GM12892 (cell line): ENCODE data around the gene SOCS6.

Experiments
- DNase-seq: peaks from one replicate; pipeline ENCODE4 v3.0.0; 2011; ENCODE audit not compliant: insufficient read length
- FAIRE-seq: peaks from 2 replicates; lab custom pipeline; 2011; peaks lifted over from hg19 to GRCh38; lab: Jason Lieb, UNC
- POLR2A ChIP-seq: IDR thresholded peaks from 2 replicates; pipeline ENCODE4 v1.6.1; 2011; ENCODE audit warnings: low read depth, low read length, control low read depth
- POLR2AphosphoS5 ChIP-seq: IDR thresholded peaks from 2 replicates; pipeline ENCODE4 v1.6.1; 2011; ENCODE audit warnings: low read depth, low read length, control low read depth
- TAF1 ChIP-seq: IDR thresholded peaks from 2 replicates; pipeline ENCODE4 v1.6.1; 2011; ENCODE audit warnings: low read depth, mild to moderate bottlenecking, control low read depth, low read length, borderline replicate concordance

Gene SOCS6

DNA sequence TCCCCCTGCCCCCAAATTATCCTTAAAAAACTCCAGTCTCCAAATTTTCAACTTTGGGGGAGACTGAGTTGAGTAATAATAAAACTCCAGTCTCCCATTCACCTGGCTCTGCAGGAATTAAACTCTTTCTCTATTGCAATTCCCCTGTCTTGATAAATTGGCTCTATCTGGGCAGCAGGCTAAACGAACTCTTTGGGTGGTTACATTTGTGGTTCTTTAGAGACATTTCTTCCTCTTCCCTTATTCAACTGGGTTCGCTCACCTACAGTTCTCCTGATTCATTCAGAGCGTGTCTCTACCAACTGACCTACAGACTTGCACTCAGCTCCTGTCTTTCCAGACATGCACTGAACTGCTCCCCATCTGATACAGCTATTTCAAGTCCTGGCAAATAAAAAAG is 17.1 kb upstream of the SOCS6 start:
- DNase-seq = no peak
- TF ChIP-seq POLR2A (no peak), POLR2AphosphoS5 (no peak), TAF1 (no peak)
- FAIRE-seq = no peak

DNA sequence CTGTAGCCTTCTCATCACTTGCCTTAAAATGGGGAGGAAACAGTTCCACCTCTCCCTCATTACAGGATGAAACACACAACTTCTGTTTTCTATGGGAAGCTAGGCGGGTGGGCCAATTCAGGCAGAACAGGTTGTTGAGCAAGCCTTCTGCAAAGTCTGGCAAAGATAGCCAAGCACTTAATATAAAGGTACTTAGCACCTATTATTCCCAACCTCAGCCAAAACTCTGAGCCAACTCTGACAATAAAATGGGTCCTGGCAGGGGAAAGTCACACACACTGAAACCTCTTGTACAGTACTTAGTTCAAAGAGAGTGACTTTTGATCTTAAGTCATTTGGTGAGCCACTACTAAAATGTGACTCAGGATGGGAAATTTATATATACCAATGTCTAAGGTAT is 15.8 kb upstream of the SOCS6 start:
- TF ChIP-seq POLR2AphosphoS5 (no peak), POLR2A (no peak), TAF1 (no peak)
- DNase-seq = no peak
- no peak for FAIRE-seq

DNA sequence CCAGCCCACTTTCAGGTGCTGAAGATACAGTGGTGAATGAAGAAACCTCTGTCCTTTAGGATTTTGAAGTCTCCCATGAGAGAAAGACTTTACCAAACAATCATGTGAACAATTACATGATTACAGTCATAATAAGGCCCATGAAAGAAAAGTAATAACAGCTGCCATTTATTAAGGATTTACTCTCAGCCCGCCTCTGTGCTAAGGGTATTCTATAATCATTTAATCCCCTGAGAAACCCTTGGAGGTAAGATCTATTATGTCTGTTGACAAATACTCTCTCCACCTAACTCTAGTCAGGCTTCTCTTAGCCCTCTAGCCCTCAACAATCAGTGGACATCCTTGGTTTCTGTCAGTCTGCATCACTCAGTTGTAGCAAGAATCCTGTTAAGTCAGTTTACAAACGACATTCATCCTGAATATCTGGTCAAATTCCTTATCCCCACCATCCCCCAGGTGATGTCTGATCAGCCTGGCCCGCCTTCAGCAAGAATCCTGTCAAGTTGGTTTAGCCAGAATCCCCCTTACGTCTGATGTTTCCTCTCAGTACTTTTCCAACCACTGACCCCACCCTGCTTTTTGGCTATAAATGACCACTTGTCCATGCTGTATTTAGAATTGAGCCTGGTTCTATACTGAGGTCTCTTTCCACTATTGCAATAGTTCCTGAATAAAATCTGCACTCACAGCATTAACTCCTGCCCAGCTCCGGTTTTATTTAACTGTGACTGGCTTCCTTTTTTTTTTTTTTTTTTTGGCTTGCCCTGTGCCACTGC is 12.2 kb upstream of the SOCS6 start:
- no peak for FAIRE-seq
- TF ChIP-seq POLR2A (no peak), TAF1 (no peak), POLR2AphosphoS5 (no peak)

DNA sequence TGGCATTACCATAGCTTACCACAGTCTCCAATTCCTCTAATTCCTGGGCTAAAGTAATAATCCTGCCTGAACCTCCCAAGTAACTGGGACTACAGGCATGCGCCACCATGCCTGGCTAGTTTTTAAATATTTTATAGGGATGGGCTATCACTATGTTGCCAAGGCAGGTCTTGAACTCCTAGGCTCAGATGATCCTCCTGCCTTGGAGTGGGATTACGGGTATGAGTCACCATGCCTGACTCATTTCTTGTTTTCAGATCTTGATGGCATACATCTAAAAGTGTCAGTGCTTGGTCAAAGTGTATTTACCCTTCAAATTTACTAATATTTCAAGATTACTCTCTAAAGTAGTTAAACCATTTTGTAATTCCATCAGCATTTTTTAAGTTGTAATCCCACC is 9.4 kb upstream of the SOCS6 start:
- TF ChIP-seq POLR2A (no peak), POLR2AphosphoS5 (no peak), TAF1 (no peak)
- DNase-seq (no peak), FAIRE-seq (no peak)

More for the DNA sequence above, 12.2 kb upstream of the SOCS6 start:
- DNase-seq = no peak

DNA sequence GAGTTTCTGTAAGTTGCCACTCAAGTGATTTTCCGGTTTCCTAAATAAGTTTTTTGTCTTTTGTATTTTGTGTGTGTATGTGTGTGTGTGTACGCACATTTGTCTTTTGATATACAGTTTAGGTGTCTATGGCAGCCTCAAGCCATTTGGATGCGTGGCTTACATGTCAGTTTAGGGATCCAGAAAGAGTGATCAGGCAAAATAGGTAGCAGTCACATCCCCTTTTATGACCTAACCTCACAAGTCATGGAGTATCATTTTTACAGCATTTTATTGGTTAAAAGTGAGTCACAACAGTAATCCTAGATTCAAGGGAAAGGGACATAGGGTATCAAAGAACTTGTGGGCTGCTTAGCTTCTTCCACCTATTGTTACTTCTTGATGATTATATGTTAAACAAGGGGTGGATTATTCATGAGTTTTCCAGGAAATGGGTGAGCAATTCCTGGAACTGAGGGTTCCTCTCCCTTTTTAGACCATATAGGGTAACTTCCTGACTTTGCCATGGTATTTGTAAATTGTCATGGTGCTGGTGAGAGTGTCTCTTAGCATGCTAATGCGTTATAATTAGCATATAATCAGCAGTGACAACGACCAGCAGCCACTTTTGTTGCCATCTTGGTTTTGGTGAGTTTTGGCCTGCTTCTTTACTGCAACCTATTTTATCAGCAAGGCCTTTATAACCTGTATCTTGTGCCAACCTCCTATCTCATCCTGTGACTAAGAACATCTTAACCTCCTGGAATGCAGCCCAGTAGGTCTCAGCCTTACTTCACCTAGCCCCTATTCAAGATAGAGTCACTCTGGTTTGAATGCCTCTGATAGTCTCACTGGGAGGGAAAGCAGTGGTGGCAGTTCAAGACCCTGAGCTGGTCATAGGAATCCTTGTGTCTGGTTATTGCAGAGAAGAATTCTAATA is 8.6 kb upstream of the SOCS6 start:
- TF ChIP-seq POLR2AphosphoS5 (no peak), POLR2A (no peak), TAF1 (no peak)
- no peak for FAIRE-seq
- no peak for DNase-seq

DNA sequence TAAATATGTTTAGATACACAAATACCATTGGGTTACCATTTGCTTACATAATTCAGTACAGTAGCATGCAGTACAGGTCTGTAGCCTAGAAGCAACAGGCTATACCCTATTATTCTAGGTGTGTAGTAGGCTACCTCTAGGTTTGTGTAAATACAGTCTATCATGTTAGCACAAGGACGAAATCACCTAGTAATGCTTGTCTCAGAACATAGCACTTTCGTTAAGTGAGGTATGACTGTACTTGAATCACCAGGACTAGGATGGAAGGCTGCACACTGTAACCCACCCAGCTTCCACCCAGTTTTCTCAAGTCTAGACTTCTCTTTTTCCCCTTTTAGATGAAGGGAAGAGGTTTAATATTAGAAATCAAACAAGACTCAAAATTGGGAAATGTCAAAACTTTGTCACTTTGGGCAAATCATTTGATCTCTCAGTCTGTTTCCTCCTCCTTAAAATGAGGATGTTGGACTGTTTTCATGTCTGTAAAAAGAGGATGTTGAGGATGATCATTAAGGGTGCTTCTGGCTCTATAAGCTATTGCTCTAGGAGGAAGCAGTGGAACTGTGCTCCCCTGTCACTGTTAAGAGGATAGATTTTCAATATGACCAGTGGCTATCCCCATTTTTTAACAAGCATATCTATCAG is 3.7 kb upstream of the SOCS6 start:
- DNase-seq (no peak), FAIRE-seq (no peak)
- TF ChIP-seq POLR2A = no peak

DNA sequence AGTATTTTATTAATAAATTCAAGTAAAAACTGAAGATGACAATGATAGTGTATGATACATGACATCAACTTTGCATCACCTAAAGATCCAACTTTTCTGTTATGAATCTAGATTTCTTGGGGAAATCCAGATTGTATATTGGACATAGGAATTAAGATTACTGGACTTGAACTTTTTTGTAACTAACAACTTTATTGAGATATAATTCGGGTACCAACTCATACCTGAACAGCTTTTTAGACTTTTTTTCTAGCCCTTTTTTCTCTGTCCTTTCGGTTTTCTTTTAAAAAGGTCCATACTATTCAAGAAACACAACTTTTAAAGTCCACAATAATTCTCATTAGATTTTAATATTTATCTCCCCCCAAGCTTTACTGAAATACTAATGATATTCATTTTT is 1.1 kb upstream of the SOCS6 start:
- FAIRE-seq (no peak), DNase-seq (no peak)
- TF ChIP-seq TAF1 = no peak
- TF ChIP-seq POLR2AphosphoS5 = no peak
- TF ChIP-seq POLR2A = no peak

DNA sequence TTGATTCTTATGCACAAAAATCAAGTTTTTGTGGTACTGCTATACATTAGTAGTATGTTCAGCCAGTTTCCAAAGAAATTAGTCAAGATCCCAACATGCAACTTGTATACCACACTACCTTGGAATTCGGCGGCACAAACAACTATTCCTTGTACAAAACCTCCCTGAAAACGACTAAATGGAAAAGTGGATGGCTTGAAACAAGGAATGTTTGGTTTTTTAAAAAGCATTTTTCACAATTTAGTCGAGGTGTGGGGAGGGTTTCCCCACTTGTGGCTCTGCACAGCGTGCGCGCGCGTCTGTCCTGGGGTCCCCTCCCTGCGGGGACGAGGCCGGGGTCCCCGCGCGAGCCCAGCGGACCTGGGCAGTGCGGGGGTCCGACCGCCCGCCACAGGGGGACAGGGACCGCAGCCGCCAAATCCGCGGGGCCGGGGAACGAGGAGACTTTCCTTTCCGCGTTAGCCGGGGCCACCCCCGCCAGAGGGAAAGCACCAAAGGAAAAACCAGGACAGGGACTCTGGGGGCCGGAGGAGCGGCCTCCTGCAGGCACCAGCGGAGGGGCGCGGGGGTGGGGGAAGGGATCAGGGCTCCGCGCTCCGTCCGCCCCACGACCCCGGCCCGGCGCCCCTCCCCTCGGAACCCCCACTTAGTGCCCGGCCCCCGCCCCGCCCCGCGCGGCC is 534 bp upstream of the SOCS6 start:
- TF ChIP-seq TAF1 (no peak), POLR2AphosphoS5 (no peak), POLR2A (no peak)
- DNase-seq = peak; percentile 42
- peak; percentile 21 for FAIRE-seq

DNA sequence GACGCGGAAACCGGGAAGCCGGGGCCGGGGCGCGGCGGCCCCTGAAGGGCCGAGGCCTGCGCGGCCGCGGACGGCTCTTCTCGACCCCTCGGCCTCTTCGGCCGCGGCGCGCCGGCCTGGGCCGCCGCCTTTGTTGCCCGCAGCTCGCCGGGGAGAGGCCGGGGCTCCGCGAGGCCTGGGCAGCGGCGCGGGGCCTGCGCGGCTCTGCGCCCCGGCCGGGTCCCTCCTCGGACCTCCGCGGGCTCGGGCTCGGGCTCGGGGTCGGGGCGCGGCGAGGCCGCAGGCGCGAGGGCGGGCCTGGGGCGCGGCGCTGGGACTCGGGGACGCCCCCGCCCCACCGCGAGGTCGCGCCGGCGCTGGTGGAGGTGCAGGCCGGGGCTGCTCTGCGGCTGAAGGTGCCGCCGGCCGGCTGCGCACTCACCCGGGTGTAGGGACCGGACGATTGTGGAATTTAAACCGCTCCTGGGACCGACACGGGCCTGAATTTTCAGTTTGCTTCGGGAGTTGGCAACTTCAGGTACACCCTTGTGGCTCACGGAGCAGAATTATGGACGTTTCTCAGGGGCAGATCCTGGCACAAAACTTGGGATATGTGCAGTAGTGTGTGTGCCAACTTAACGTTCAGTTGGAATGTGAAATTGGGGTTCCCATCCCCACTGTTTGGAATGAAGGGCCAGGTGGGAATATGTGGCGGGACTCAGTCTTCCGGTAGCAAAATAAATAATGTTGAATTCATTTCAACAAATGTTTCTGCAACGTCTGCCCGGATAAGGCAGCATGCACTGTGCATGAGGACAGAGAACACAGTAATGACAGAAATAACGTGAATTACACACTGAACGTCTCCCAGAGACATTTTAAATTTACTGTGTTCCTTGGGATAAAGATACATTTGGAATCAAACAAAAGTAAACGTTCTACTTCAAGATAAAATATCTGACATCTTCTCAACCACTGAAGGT is 787 bp downstream of the SOCS6 start:
- DNase-seq = peak; percentile 53
- no peak for TF ChIP-seq POLR2A
- TF ChIP-seq TAF1 = no peak
- no peak for TF ChIP-seq POLR2AphosphoS5

More for the DNA sequence above, 787 bp downstream of the SOCS6 start:
- no peak for FAIRE-seq
